ENCODE results near the gene CXCL17.

- TF ChIP-seq GATA3 (IDR thresholded peaks at IDR 0.05; ENCODE audit: low read depth, low read length) (no peak), GATA2 (IDR thresholded peaks at IDR 0.05; ENCODE audit: low read depth, low read length) (no peak)
These were observed 46.2 kb upstream of the CXCL17 start for GRCh38 chr19:42488783-42489521.

Data from SH-SY5Y (cell line).